Ovary (tissue), 9 donors: ENCODE results near the gene FARS2. TPM values are rescaled to one million over a fixed set of nuclear protein-coding genes. Genes with fewer than 3 reads are reported as not detected.
"Not testable (repeated sequence)": the region's sequence is repeated elsewhere in the genome, so short reads cannot be mapped to it uniquely, and the experiment has no call there.

ENCODE experiments used
- DNase-seq, 5 donors: peaks; one replicate each; pipeline ENCODE4 v3.0.0-alpha.2; 2019 to 2020
- H3K27ac ChIP-seq, 2 donors: fragments of 200-600 bp; one replicate each; pipeline versions ENCODE4 v1.5.1 to v1.8.0; 2019 to 2022
- H3K27me3 ChIP-seq: fragments of 200-600 bp; one replicate; pipeline ENCODE4 v1.8.0; 2022
- H3K36me3 ChIP-seq: fragments of 200-600 bp; sonication (generic); one replicate; pipeline ENCODE4 v1.5.1; 2019
- H3K4me1 ChIP-seq: one replicate; pipeline ENCODE4 v1.8.1; 2013; ENCODE audit warnings: mild to moderate bottlenecking, moderate library complexity; ENCODE audit not compliant: insufficient read depth
- H3K4me3 ChIP-seq: fragments of 200-600 bp; sonication (generic); one replicate; pipeline ENCODE4 v1.5.1; 2017
- H3K9me3 ChIP-seq, 2 donors: fragments of 200-600 bp in 1 of 2; sonication (generic) in 1 of 2; one replicate each; pipeline versions ENCODE4 v1.5.1 to v1.8.1; 2013 to 2019; ENCODE audit warnings: mild to moderate bottlenecking in 1 of 2, moderate library complexity in 1 of 2
- CTCF ChIP-seq, 3 donors: fragments of 450-650 bp in 2 of 3; fragments of 200-600 bp in 1 of 3; IDR thresholded peaks; one replicate each; pipeline versions ENCODE4 v1.5.1 to v1.8.0; 2016 to 2022; ENCODE audit warnings: antibody characterized with exemption in 3 of 3, mild to moderate bottlenecking in 1 of 3
- EP300 ChIP-seq: sonication (generic); formaldehyde crosslinking; IDR thresholded peaks from one replicate; pipeline ENCODE4 v1.6.1; 2017; ENCODE audit warnings: antibody characterized with exemption
- POLR2A ChIP-seq: fragments of 450-650 bp; IDR thresholded peaks from one replicate; pipeline ENCODE4 v1.6.1; 2017; ENCODE audit warnings: antibody characterized with exemption, mild to moderate bottlenecking, moderate library complexity
- WGBS, 3 donors: extraction: QIAGEN DNeasy Blood & Tissue Kit in 1 of 3; methylation state at CpG; one replicate each; pipeline versions ENCODE4 v1.1.5 to v1.1.7; 2013 to 2017; 5-methylcytosine and 5-hydroxymethylcytosine counted together
- intact Hi-C, 4 donors: fragments of 100-400 bp; cut with DNase I; formaldehyde crosslinking; loops; one replicate each; pipeline versions ENCODE4 v1.11.0 to v1.15.1; 2022 to 2023
- polyA plus RNA-seq, 2 donors: library from polyadenylated mRNA; stranded (reverse); fragments of 200-250 nt in 1 of 2; fragments of 350-450 nt in 1 of 2; fragmentation: Illumina TruSeq in 1 of 2; extraction: RNeasy Lipid Tissue Mini Kit (QIAGEN cat#74804) in 1 of 2; gene quantifications; one replicate each; pipeline ENCODE4 v1.2.3, GENCODE V29; 2013 to 2014
- total RNA-seq, 7 donors: library from RNA; depleted of rRNA in 2 of 7; stranded (reverse); fragments of >200 nt in 2 of 7; fragmentation: NEBNext Ultra II Directional in 3 of 7; extraction: Animal tissue kit (Norgen Biotek cat#: 25700) in 3 of 7; gene quantifications; one replicate each; pipeline versions ENCODE4 v1.1.0 to v1.2.4, GENCODE V29; 2016 to 2023
- donor health status: DM: no; HTN: no; CAD: no; lungs with moderate emphysema.
- donor health status: DM: no; HTN: no; CAD: no.
- donor health status: Bipolar disorder and iron deficiency.
- donor health status: DM: yes; HTN: yes; CAD: no.
- donor health status: DM: no; HTN: no; CAD: no.
- donor health status: DM: yes; HTN: yes; CAD: no.

Gene FARS2
- total and polyA plus RNA-seq, 9 donors, result 9.2 to 17.5 (median 11.0) TPM

- DNase-seq, result no peak
- no peak for TF ChIP-seq EP300
- TF ChIP-seq CTCF (IDR thresholded peaks at IDR 0.05), result no peak
- no peak for TF ChIP-seq POLR2A
Measured at GRCh38 chr6:5783584-5784089, 522.3 kb downstream of the FARS2 start.

GRCh38 chr6:5785249-5785648 lies 523.9 kb downstream of the FARS2 start:
- Histone ChIP-seq H3K27me3 (no peaks in the 10 kb centered on the region), H3K4me3 (no peak overlapping the region), H3K9me3 (no peaks in the 10 kb centered on the region), H3K36me3 (no peaks in the 10 kb centered on the region), H3K27ac (no peak overlapping the region), H3K4me1 (no peaks in the 10 kb centered on the region)
- TF ChIP-seq EP300, result no peak
- no peak for TF ChIP-seq POLR2A
- no peak for TF ChIP-seq CTCF (IDR thresholded peaks at IDR 0.05)
- intact Hi-C loops, result no loop called here
- no peak for DNase-seq
- WGBS, 3 donors, result 74 to 86% (median 82%) methylated on average over 8 of the region's 8 CpGs

More at GRCh38 chr6:5783584-5784089, 522.3 kb downstream of the FARS2 start:
- no peak overlapping the region for H3K4me3 ChIP-seq
- H3K27me3 ChIP-seq, result no peaks in the 10 kb centered on the region
- no peaks in the 10 kb centered on the region for H3K36me3 ChIP-seq
- intact Hi-C loops, result no loop called here
- H3K9me3 ChIP-seq, result no peaks in the 10 kb centered on the region
- WGBS, 3 donors, result 85 to 87% (median 86%) methylated on average over 19 of the region's 19 CpGs
- no peak overlapping the region for H3K27ac ChIP-seq
- H3K4me1 ChIP-seq, result no peaks in the 10 kb centered on the region

- TF ChIP-seq POLR2A (no peak), EP300 (no peak), CTCF (IDR thresholded peaks at IDR 0.05) (no peak)
- H3K36me3 ChIP-seq, result no peaks in the 10 kb centered on the region
- H3K4me1 ChIP-seq, result no peaks in the 10 kb centered on the region
- H3K27me3 ChIP-seq, result no peaks in the 10 kb centered on the region
- no peaks in the 10 kb centered on the region for H3K9me3 ChIP-seq
- 61 to 73% (median 70%) methylated on average over 10 of the region's 10 CpGs for WGBS, 3 donors
- no peak overlapping the region for H3K27ac ChIP-seq
- intact Hi-C loops, result no loop called here
- H3K4me3 ChIP-seq, result no peak overlapping the region
- DNase-seq, result no peak
Measured at GRCh38 chr6:5786321-5786968, 525.1 kb downstream of the FARS2 start.

- H3K36me3 ChIP-seq, result no peaks in the 10 kb centered on the region
- H3K4me1 ChIP-seq, result no peaks in the 10 kb centered on the region
- no peak for DNase-seq
- no peaks in the 10 kb centered on the region for H3K9me3 ChIP-seq
- no peak overlapping the region for H3K4me3 ChIP-seq
- intact Hi-C loops, result no loop called here
- TF ChIP-seq POLR2A (no peak), EP300 (no peak), CTCF (IDR thresholded peaks at IDR 0.05) (no peak)
- no peak overlapping the region for H3K27ac ChIP-seq
- 45 to 50% (median 48%) methylated on average over 11 of the region's 11 CpGs for WGBS, 3 donors
- no peaks in the 10 kb centered on the region for H3K27me3 ChIP-seq
Measured at GRCh38 chr6:5786969-5787720, 525.8 kb downstream of the FARS2 start.

- H3K27me3 ChIP-seq, intact Hi-C loops, H3K4me1 ChIP-seq, H3K36me3 ChIP-seq, H3K4me3 ChIP-seq, DNase-seq, H3K9me3 ChIP-seq, H3K27ac ChIP-seq: not testable (repeated sequence)
- 71 to 84% (median 74%) methylated on average over 5 of the region's 5 CpGs for WGBS, 3 donors
Measured at GRCh38 chr6:5789426-5789825, 528.1 kb downstream of the FARS2 start.

- intact Hi-C loops, H3K9me3 ChIP-seq, DNase-seq, H3K27ac ChIP-seq, H3K4me3 ChIP-seq, H3K36me3 ChIP-seq, H3K4me1 ChIP-seq, H3K27me3 ChIP-seq: not testable (repeated sequence)
Measured at GRCh38 chr6:5796555-5796954, 535.2 kb downstream of the FARS2 start.

GRCh38 chr6:5806406-5806805 lies 545.1 kb downstream of the FARS2 start:
- H3K4me3 ChIP-seq, H3K9me3 ChIP-seq, H3K4me1 ChIP-seq, H3K27ac ChIP-seq, H3K27me3 ChIP-seq, DNase-seq, intact Hi-C loops, H3K36me3 ChIP-seq: not testable (repeated sequence)
- 91 to 95% (median 92%) methylated on average over 1 of the region's 1 CpG for WGBS, 3 donors
